Esophagus squamous epithelium (tissue), 4 donors: ENCODE results near the gene LRRN2.

Experiments
- CTCF ChIP-seq, 6 experiments: fragments of 450-650 bp in 4 of 6; fragments of 200-600 bp in 2 of 6; sonication (generic) in 2 of 6; IDR thresholded peaks; one replicate each; pipeline ENCODE4 v1.5.1; 2016 to 2019; ENCODE audit warnings: antibody characterized with exemption in 6 of 6, mild to moderate bottlenecking in 4 of 6, moderate library complexity in 4 of 6
- POLR2A ChIP-seq, 4 donors: fragments of 450-650 bp; IDR thresholded peaks; one replicate each; pipeline ENCODE4 v1.6.1; 2017; ENCODE audit warnings: antibody characterized with exemption in 4 of 4, mild to moderate bottlenecking in 4 of 4, moderate library complexity in 3 of 4

DNA sequence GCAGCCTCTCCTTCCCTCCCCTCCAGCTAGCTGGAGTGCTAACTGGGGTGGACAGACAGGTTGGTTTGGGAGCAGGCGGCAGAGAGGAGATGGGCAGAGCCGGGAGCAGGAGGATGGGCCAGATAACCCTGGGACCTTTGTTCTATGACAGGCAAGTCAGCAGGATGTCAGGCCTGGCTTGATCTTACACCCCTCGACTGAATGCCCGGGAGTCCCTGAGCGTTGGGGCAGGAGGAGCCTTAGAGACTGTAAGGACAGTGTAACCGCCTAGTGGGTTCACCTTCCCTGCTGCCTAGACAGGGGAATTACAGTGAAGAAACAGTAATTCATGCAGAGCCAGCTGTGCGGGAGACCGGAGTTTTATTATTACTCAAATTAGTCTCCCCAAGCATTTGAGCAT, 109.1 kb downstream of the LRRN2 start:
- TF ChIP-seq CTCF (IDR thresholded peaks at IDR 0.05) = no peak
- no peak for TF ChIP-seq POLR2A (IDR thresholded peaks at IDR 0.05)
